HG03025 (cell line): Measurements from ENCODE around the gene MRI1.
A peak's percentile ranks its signal among the peaks of the same experiment; 100 is the strongest.
"Not testable (repeated sequence)": the region's sequence is repeated elsewhere in the genome, so short reads cannot be mapped to it uniquely, and the experiment has no call there.

Source experiments
- ATAC-seq: cut with Tn5 transposase; IDR thresholded peaks from one replicate; pipeline ENCODE4 v1.9.1; 2021; ENCODE audit warnings: mild to moderate bottlenecking, moderate library complexity; ENCODE audit not compliant: unreplicated experiment, low FRiP score

The MRI1 gene

DNA sequence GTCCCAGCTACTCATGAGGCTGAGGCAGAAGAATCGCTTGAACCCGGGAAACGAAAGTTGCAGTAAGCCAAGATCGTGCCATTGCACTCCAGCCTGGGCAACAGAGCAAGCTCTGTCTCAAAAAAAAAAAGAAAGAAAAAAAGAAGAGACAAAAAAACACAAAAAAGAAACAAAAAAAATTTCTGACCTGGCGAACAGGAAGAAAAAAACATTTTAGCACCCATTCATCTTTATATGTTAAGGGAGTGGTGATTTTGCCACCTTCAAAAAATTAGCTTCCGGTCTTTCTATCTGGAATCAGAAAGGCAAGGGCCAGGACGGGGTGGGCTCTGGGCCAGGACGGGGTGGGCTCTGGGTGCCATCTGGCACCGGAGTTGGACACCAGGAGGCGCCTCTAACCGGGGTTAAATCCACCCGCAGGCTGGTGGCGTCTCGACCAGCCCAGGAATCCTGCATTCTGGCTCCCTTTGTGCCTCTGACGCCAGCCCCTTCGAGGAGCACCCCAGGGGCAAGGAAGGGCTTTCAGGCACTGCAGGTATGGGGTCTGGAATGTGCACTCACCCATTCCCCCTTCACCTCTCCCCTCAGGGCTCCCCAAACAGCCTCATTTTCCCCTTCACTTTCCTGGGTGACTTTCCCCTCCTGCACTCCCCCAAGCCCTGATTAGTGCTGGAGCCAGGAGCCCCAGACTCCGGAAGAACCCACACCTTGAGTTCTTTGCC, 20.6 kb downstream of the MRI1 start:
- no peak for ATAC-seq

DNA sequence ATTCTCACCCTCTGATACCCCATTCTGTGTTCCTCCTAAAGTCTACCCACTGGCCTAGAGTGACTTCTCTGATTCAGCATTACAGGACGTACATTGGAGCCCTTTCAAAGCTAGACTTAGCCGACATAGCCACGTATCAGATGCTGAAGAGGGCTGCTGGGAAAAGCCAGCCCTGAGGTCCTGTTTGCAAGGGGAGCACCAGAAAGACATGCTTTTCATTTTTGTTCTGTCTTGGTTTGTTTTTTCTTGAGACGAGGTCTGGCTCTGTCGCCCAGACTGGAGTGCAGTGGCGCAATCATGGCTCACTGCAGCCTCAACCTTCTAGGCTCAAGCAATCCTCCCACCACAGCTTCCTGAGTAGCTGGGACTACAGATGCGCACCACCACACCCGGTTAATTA, 24.7 kb downstream of the MRI1 start:
- no peak for ATAC-seq

DNA sequence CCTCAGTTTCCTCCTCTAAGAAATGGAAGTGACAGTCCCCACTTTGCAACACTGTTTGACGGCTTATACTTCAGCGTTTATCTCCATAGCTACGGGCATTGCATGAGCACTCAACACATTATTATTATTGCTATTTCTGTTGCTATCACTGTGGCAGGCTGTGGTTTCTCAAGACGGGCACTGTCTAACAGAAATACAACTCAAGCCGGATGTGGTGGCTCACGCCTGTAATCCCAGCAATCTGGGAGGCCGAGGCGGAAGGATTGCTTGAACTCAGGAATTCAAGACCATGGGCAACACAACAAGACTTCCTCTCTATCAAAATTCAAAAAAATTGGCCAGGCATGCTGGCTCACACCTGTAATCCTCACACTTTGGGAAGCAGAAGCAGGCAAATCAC, 26.0 kb downstream of the MRI1 start:
- no peak for ATAC-seq

DNA sequence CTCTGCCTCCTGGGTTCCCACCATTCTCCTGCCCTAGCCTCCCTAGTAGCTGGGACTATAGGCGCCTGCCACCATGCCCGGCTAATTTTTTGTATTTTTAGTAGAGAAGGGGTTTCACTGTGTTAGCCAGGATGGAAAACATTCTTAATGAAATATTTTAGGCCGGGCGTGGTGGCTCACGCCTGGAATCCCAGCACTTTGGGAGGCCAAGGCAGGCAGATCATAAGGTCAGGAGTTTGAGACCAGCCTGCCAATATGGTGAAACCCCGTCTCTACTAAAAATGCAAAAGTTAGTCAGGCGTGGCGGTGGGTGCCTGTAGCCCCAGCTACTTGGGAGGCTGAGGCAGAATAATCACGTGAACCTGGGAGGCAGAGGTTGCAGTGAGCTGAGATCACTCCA, 29.0 kb downstream of the MRI1 start:
- ATAC-seq = not testable (repeated sequence)

DNA sequence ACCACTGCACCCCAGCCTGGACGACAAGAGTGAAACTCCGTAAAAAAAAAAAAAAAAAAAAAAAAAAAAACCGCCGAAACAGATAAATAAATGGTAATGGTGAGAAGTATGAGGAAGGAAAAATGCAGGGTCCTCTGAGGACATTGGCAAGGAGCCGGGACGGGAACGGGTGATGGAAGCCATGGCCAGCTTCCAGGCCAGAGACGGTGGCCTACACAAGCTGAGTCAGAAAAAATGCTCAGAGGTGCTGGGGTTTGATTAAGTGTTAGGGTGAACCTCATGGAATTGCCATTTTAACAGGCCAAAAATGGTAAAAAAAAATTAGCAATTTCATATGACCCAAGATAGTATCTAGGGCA, 30.1 kb downstream of the MRI1 start:
- ATAC-seq = no peak

DNA sequence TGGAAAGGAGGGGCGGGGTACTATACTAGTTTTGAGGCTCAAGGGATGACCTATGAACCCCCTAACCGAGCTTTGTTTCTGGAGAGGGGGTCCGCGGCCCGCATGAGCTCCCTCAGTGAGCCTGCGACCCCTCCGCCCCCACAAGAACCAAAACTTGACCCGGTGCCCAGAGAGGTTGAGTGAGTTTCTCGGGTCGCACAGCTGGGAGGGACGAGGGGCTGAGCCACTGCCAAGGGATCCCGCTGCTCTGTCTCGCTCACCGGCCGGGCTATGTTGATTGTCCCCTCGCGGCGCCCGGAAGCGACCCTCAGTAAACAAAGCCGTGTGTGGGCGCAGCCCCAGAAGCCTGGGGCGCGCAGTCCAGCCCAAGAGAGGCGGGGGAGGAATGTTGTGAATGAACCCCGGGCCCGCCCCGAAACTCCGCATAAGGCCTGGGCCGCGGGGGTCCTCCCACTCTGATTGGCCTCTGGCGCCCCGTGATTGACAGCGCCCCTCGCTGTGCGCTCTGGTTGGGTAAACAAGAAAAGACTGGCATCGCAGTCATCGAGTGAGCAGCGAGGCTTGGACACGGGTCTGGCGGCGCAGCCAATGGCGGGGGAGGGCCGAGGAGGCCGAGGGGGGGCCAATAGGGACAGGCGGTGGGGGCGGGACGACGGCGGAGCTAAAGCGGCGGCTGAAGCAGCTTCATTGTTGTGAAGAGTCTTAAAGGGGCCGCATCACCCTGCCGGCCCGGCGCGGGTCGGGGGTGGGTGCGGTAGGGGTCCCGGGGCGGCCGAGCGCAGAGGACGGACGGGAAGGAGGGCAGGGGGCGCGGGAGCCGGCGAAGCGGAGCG, 30.7 kb downstream of the MRI1 start, which contains the start of gene ZSWIM4:
Gene ZSWIM4 (plus strand): TSS at position 687 of the 833 bp plus-strand sequence. CDS start 206 bp downstream, outside the sequence.
- peak; percentile 82 for ATAC-seq

DNA sequence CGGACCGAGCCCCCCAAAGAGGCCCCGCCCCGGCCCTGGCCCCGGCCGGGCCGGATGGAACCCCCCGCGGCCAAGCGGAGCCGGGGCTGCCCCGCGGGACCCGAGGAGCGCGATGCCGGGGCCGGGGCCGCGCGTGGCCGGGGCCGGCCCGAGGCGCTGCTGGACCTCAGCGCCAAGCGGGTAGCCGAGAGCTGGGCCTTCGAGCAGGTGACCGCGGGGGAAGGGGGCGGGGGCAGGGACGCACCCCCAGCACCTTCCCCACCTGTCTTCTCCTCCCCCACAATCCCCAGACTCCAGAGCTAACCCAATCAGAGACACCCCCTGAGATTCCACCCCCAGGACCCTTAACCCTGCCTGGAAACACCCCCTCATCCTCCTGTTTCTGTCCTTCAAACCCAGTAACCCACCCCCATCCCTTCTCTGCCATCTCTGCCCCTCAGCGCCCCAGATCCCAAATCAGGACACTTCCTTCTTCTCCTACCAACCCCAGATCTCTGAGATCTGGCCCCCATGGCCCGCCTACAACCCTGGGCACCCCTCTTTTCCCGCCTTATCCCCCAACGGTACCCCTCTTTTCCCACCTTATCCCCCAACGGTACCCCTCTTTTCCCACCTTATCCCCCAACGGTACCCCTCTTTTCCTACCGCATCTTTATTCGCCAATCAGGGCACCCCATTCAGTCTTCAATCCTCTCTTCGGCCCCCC, 31.4 kb downstream of the MRI1 start:
- ATAC-seq = no peak

DNA sequence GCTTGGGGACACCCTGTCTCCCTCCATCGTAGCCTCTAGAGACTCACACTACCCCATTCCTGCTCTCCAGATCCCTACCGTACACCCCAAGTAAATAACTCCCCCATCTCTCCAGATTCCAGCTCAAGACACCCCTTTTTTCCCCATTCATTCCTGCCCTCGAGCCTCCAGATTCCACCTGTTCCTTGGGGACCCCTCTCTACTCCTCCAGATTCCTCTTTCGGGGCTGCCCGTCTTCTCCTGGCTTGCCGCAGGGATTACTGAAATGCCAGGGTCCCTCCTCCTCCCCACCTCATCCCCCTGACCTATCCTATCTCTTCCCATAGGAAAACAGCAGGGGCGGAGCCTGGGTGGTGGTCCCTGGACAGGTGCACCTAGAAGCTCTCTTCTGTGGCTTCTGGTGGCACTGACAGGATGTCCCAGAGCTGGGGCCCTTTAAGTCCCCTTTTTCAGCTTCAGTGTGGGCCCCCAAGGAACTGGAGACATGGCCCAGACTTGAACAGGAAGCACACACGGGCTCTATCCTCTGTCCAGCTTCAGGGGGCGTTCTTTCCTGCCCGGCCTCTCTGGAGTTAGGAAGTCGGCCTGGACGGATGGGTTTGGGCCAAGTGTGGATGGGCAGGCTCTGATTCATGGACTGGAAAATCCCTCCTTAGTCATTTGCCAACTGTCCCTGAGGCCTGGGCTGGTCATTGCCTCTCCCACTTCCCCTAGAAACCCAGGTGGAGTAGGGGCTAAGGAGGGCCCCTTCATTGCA, 32.2 kb downstream of the MRI1 start:
- no peak for ATAC-seq

DNA sequence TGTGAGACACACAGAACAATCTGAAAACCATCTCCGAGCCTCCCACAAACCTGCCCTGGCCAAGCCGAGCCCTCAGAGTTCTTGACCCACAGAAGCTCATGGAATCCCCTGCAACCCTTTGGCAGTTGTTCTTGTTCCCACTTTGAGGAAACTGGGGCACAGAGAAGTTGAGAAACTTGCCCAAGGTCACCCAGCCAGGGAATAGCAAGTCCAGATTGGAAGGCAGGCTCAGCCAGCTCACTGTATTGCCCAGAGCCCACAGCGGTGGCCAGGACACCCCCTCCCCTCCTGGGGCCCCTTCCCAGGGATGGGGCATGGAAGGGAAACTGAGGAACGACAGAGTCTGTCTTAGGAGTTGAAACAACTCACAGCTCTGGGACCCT, 32.7 kb downstream of the MRI1 start:
- ATAC-seq = no peak

DNA sequence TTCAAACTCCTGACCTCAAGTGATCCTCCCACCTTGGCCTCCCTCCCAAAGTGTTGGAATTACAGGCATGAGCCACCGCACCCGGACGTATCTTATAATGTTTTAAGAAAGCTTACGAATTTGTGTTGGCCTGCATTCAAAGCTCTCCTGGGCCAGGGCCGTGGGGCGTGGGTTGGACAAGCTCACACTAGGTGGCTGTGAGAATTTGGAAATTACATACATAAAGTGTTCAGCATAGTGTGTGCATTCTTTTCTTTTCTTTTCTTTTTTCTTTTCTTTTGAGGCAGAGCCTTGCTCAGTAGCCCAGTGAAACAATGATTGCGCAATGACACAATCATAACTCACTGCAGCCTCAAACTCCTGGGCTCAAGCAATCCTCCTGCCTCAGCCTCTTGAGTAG, 33.5 kb downstream of the MRI1 start:
- no peak for ATAC-seq

DNA sequence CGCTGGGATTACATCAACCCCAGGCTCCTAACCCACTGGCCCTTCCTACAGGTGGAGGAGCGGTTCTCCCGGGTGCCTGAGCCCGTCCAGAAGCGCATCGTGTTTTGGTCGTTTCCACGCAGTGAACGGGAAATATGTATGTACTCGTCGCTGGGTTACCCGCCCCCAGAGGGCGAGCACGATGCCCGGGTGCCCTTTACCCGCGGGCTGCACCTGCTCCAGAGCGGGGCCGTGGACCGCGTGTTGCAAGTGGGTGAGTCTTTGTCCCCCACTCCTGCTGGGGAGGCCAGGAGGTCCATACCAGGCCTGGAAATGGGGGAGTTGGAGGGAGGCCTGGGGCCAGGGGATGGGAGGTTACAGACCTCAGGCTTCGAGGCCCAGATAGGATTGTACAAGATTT, 35.3 kb downstream of the MRI1 start:
- no peak for ATAC-seq

DNA sequence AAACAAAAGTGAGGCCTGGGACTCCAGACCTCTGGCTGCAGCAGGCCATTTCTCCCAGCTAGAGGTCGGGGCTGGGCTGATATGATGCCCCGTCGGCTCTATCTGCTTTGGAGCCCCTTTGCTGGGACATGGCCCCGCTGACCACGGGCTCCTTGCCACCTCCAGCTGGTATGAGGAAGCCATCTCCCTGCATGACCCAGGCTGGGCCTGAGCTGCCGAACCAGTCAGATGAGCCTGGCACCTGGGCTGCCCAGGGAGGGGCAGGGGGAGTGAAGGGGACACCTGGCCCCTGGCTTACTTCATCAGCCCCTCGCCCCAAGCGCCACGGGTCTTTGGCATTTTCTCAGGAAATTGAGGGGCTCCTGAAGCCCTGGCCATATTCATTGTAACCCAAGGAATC, 38.7 kb downstream of the MRI1 start:
- ATAC-seq = no peak

DNA sequence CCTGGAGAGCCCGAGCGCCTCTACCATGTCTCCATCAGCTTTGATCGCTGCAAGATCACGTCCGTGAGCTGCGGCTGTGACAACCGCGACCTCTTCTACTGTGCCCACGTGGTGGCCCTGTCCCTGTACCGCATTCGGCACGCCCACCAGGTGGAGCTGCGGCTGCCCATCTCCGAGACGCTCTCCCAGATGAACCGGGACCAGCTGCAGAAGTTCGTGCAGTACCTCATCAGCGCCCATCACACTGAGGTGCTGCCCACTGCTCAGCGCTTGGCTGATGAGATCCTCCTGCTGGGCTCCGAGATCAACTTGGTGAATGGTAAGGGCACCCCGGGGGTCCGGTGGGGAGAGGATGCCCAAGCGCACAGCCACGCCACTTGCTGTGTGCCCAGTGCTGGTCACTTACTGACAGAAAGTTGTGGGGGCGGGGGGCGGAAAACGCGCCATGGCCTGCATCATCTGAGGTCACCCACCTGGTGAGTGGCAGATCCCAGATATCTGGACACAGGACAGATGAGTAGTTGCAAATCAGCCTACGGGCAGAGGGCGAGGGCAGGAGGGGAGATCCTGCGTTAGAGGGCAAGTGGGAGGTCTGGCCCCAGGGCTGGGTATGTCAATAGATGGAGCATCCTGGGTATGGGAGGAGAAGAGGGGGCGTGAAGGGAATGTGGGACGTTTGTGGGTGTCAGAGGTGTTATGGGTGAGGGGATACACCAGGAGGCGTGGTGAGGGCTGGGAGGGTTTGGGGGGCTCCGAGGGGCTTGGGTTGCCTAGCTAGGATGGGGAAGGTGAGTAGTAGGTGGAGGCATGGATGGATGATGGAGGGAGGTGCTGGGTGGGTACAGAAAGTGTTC, 40.7 kb downstream of the MRI1 start:
- no peak for ATAC-seq

DNA sequence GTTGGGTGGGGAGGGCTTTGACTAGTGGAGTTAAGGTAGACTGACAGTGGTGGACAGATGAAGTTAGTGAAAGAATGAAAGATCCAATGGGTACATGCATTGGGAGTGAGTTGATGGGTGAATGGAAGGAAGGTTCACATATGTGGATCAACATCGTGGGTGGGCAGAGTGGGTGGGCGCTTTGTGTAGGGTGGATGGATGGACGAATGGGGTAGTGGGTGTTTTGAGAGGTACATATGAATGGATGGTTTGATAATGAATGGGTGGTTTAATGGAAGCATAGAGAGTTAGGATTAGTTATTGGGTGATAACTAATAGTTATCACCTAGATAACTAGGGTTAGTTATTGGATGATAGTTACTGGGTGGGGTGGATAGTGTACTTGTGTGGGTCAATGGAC, 42.4 kb downstream of the MRI1 start:
- ATAC-seq = no peak

DNA sequence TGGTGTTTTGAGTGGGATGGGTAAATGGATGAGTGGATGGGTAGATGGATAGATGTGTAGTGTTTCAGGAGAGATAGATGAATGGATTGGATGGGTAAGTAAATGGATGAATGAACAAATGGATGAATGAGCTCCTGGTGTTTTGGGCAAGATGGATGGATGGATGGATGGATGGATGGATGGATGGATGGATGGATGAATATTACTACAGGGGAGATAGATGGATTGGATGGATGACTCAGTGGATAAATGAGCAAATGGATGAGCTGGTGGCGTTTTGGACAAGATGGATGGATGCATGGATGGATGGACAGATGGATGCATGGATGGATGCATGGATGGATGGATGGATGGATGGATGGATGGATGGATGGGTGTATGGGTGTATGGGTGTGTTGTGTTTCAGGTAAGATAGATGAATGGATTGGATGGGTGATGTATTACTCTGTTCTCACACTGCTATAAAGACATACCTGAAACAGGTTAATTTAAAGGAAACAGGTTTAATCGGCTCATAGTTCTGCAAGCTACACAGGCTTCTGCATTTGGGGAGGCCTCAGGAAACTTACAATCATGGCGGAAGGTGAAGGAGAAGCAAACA, 43.2 kb downstream of the MRI1 start:
- no peak for ATAC-seq

DNA sequence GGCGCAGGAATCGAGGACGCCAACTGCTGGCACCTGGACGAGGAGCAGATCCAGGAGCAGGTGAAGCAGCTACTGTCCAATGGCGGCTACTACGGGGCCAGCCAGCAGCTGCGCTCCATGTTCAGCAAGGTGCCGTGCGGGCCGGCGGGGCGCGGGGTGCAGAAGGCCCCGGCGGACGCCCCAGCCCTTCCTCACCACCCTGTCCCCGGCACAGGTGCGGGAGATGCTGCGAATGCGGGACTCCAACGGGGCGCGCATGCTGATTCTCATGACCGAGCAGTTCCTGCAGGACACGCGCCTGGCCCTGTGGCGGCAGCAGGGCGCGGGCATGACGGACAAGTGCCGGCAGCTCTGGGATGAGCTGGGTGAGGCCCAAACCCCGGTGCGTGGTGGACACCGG, 44.5 kb downstream of the MRI1 start:
- no peak for ATAC-seq

DNA sequence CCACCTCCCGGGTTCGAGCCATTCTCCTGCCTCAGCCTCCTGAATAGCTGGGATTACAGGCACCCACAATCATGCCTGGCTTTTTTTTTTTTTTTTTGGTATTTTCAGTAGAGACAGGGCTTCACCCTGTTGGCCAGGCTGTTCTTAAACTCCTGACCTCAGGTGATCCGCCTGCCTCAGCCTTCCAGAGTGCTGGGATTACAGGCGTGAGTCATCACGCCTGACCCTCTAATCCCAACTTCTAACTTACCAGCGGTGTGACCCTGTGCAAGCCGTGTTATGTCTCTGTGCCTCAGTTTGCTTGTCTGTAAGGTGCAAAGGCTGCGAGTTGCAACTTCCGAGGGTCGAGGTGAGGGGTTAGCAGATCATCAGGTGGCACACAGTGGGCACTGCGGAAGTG, 48.2 kb downstream of the MRI1 start:
- ATAC-seq = no peak

DNA sequence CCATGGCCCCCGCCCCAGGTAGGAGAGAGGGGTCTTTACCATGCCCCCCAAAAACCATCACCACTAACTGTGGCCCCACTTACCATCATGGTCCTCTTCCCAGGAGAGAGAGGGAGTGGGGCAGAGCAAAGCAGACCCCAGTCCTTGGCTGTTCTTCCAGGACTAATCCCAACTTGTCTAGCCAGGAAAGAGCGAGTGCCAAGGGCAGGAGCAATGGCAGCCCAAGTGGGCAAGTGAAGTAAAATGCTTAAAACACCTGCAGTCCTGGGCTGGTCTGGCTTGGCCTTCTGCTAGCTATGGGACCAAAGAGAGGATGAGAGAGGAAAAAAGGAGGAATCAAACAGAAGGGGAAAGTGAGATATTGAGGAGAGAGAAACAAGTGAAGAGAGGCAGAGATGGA, 48.8 kb downstream of the MRI1 start:
- no peak for ATAC-seq

DNA sequence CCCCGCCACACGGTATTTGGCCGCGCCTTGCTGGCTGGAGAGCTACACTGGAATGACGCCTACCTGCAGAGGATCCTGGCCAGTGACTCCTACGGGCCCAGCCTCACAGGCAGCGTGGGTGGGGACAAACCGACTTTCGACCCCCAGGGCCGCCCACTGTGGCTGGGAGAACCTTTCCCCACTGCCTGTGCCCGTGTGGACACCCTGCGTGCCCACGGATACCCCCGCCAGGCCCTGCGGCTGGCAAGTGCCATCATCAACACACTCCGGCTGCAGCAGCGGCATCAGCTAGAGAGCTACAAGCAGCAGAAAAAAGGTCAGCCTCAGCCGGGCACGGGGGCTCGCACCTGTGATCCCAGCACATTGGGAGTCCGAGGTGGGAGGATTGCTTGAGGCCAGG, 50.2 kb downstream of the MRI1 start:
- no peak for ATAC-seq
